IMR-90 (cell line): ENCODE data around the gene PKHD1. TPM values are rescaled to one million over a fixed set of nuclear protein-coding genes. Genes with fewer than 3 reads are reported as not detected.

Experiments
- ATAC-seq: fragments of 200-7000 bp; cut with Tn5 transposase; 2 replicates; pipeline ENCODE4 v1.9.1; 2020; ENCODE audit warnings: low read depth, mild to moderate bottlenecking, moderate library complexity
- BruUV-seq: library from RNA; stranded (reverse); fragments of 400-500 nt; replicated peaks from 2 replicates; lab custom pipeline; 2021; lab: Mats Ljungman, UMichigan
- CTCF ChIA-PET: fragments of 300-600 bp; formaldehyde crosslinking; extraction: SDS; loops from one replicate; lab custom pipeline; 2021; ENCODE audit warnings: antibody characterized with exemption; lab: Yijun Ruan, JAX
- POLR2A ChIA-PET: fragments of 300-600 bp; sonication (Branson Sonifier 250); formaldehyde crosslinking; loops from one replicate; lab custom pipeline; 2022; ENCODE audit warnings: antibody characterized with exemption; ENCODE audit not compliant: unreplicated experiment; lab: Charles Lee
- DNase-seq: peaks from one replicate; pipeline ENCODE4 v3.0.0; 2013
- H2AFZ ChIP-seq: replicated peaks from 2 replicates; pipeline ENCODE3; 2013; ENCODE audit warnings: low read length, mild to moderate bottlenecking; ENCODE audit not compliant: poor library complexity
- H2AK5ac ChIP-seq: 2 replicates; pipeline ENCODE4 v1.6.1; 2013; ENCODE audit warnings: low read depth, low read length, inconsistent platforms
- H2AK9ac ChIP-seq: replicated peaks from 2 replicates; pipeline ENCODE3; 2013; ENCODE audit warnings: mild to moderate bottlenecking, low read depth, low read length, moderate library complexity; ENCODE audit not compliant: poor library complexity
- H2BK120ac ChIP-seq: 2 replicates; pipeline ENCODE4 v1.6.1; 2013; ENCODE audit warnings: low read depth, low read length, inconsistent platforms
- H2BK15ac ChIP-seq: 3 replicates; pipeline ENCODE4 v1.6.1; 2013; ENCODE audit warnings: low read depth, low read length, inconsistent platforms
- H2BK20ac ChIP-seq: 2 replicates; pipeline ENCODE4 v1.6.1; 2013; ENCODE audit warnings: low read depth, mild to moderate bottlenecking, inconsistent platforms, low read length, moderate library complexity
- H2BK5ac ChIP-seq: 2 replicates; pipeline ENCODE4 v1.6.1; 2013; ENCODE audit warnings: mild to moderate bottlenecking, low read depth, low read length, inconsistent platforms; ENCODE audit not compliant: poor library complexity, severe bottlenecking
- H3K14ac ChIP-seq: replicated peaks from 2 replicates; pipeline ENCODE4 v1.6.1; 2013; ENCODE audit warnings: low read depth, low read length, inconsistent platforms
- H3K18ac ChIP-seq: 2 replicates; pipeline ENCODE4 v1.6.1; 2013; ENCODE audit warnings: low read depth, low read length, control low read depth
- H3K23ac ChIP-seq: 2 replicates; pipeline ENCODE4 v1.6.1; 2013; ENCODE audit warnings: low read depth, low read length, inconsistent platforms
- H3K27ac ChIP-seq: 2 replicates; pipeline ENCODE4 v1.5.1; 2013; ENCODE audit warnings: mild to moderate bottlenecking, control low read depth, low read length; ENCODE audit not compliant: insufficient read depth
- H3K27me3 ChIP-seq: 2 replicates; pipeline ENCODE4 v1.6.1; 2013; ENCODE audit warnings: low read length; ENCODE audit not compliant: control insufficient read depth, insufficient read depth
- H3K36me3 ChIP-seq: 2 replicates; pipeline ENCODE4 v1.6.1; 2013; ENCODE audit warnings: low read length, mixed read lengths; ENCODE audit not compliant: control insufficient read depth, insufficient read depth
- H3K4ac ChIP-seq: 2 replicates; pipeline ENCODE4 v1.6.1; 2013; ENCODE audit warnings: low read depth, low read length, inconsistent platforms
- H3K4me1 ChIP-seq: 2 replicates; pipeline ENCODE4 v1.6.1; 2013; ENCODE audit warnings: low read length, mixed read lengths; ENCODE audit not compliant: control insufficient read depth, insufficient read depth
- H3K4me2 ChIP-seq: 2 replicates; pipeline ENCODE4 v1.6.1; 2013; ENCODE audit warnings: low read depth, mild to moderate bottlenecking, control low read depth, low read length, moderate library complexity
- H3K4me3 ChIP-seq: 2 replicates; pipeline ENCODE4 v1.5.1; 2013; ENCODE audit warnings: low read depth, mild to moderate bottlenecking, control low read depth, low read length, moderate library complexity; ENCODE audit not compliant: insufficient read depth
- H3K56ac ChIP-seq: 2 replicates; pipeline ENCODE4 v1.6.1; 2013; ENCODE audit warnings: low read length, inconsistent platforms; ENCODE audit not compliant: insufficient read depth; ENCODE audit errors: extremely low read depth
- H3K79me1 ChIP-seq, 2 experiments: 2 replicates each; pipeline ENCODE4 v1.6.1; 2013; ENCODE audit warnings: low read length in 2 of 2, inconsistent platforms in 1 of 2, low read depth in 1 of 2
- H3K9ac ChIP-seq: 2 replicates; pipeline ENCODE4 v1.6.1; 2013; ENCODE audit warnings: low read depth, low read length, control low read depth
- H3K9me1 ChIP-seq: 2 replicates; pipeline ENCODE4 v1.6.1; 2013; ENCODE audit warnings: low read length, inconsistent platforms; ENCODE audit not compliant: insufficient read depth
- H3K9me3 ChIP-seq: 2 replicates; pipeline ENCODE4 v1.6.1; 2013; ENCODE audit warnings: low read length; ENCODE audit not compliant: control insufficient read depth, insufficient read depth
- H4K20me1 ChIP-seq: 2 replicates; pipeline ENCODE4 v1.6.1; 2013; ENCODE audit warnings: low read length, inconsistent platforms; ENCODE audit not compliant: insufficient read depth
- H4K5ac ChIP-seq: 2 replicates; pipeline ENCODE4 v1.6.1; 2013; ENCODE audit warnings: mild to moderate bottlenecking, low read depth, low read length, control low read depth
- H4K8ac ChIP-seq, 2 experiments: 2 replicates each; pipeline ENCODE4 v1.6.1; 2013; ENCODE audit warnings: low read depth in 2 of 2, low read length in 2 of 2, control low read depth in 1 of 2, inconsistent platforms in 1 of 2
- H4K91ac ChIP-seq: 2 replicates; pipeline ENCODE4 v1.6.1; 2013; ENCODE audit warnings: low read depth, low read length, inconsistent platforms; ENCODE audit not compliant: insufficient read depth
- BHLHE40 ChIP-seq: fragments of 150-350 bp; IDR thresholded peaks from 2 replicates; pipeline ENCODE4 v1.6.1; 2016; ENCODE audit warnings: mild to moderate bottlenecking, low read depth, low read length
- CEBPB ChIP-seq: IDR thresholded peaks from 2 replicates; pipeline ENCODE4 v1.6.1; 2012; ENCODE audit warnings: low read depth, low read length, improper control_type of control experiment
- CHD1 ChIP-seq: IDR thresholded peaks from 2 replicates; pipeline ENCODE4 v1.6.1; 2012; ENCODE audit warnings: low read depth, low read length, improper control_type of control experiment
- FOS ChIP-seq: fragments of 150-350 bp; IDR thresholded peaks from 2 replicates; pipeline ENCODE4 v1.6.1; 2016; ENCODE audit warnings: low read depth, low read length
- MAFK ChIP-seq: IDR thresholded peaks from 2 replicates; pipeline ENCODE4 v1.6.1; 2012; ENCODE audit warnings: low read depth, low read length, improper control_type of control experiment
- MAZ ChIP-seq: IDR thresholded peaks from 2 replicates; pipeline ENCODE4 v1.6.1; 2012; ENCODE audit warnings: low read depth, mild to moderate bottlenecking, low read length, improper control_type of control experiment, moderate library complexity, borderline replicate concordance
- MXI1 ChIP-seq: IDR thresholded peaks from 2 replicates; pipeline ENCODE4 v1.6.1; 2012; ENCODE audit warnings: low read depth, mild to moderate bottlenecking, low read length, moderate library complexity, borderline replicate concordance
- NFE2L2 ChIP-seq: fragments of 150-350 bp; IDR thresholded peaks from 2 replicates; pipeline ENCODE4 v1.6.1; 2016; ENCODE audit warnings: low read depth, mild to moderate bottlenecking, low read length
- POLR2A ChIP-seq: IDR thresholded peaks from 2 replicates; pipeline ENCODE4 v1.6.1; 2012; ENCODE audit warnings: mild to moderate bottlenecking, low read depth, low read length
- RAD21 ChIP-seq: IDR thresholded peaks from 2 replicates; pipeline ENCODE4 v1.6.1; 2012; ENCODE audit warnings: low read length, improper control_type of control experiment
- RCOR1 ChIP-seq: IDR thresholded peaks from 2 replicates; pipeline ENCODE4 v1.6.1; 2012; ENCODE audit warnings: mild to moderate bottlenecking, low read length, improper control_type of control experiment; ENCODE audit not compliant: insufficient replicate concordance
- RFX5 ChIP-seq: IDR thresholded peaks from 2 replicates; pipeline ENCODE4 v1.8.0; 2012; ENCODE audit warnings: low read depth, mild to moderate bottlenecking, low read length, moderate library complexity
- SMC3 ChIP-seq: fragments of 150-350 bp; IDR thresholded peaks from 2 replicates; pipeline ENCODE4 v1.6.1; 2016; ENCODE audit warnings: low read depth, mild to moderate bottlenecking, antibody characterized with exemption, low read length, moderate library complexity
- dilution Hi-C: fragments of 300-500 bp; cut with HindIII; formaldehyde crosslinking; loops from one replicate; pipeline ENCODE4 v1.14.3; 2018; ENCODE audit warnings: low sequenced_read_pairs; ENCODE audit not compliant: unreplicated experiment
- in situ Hi-C: fragments of 300-500 bp; cut with MboI; formaldehyde crosslinking; loops from 3 replicates; pipeline ENCODE4 v1.14.3; 2019; ENCODE audit warnings: low sequenced_read_pairs, inconsistent platforms, mixed read lengths
- intact Hi-C: fragments of 100-400 bp; cut with micrococcal nuclease; formaldehyde crosslinking; loops from 2 replicates; pipeline ENCODE4 v1.10.0; 2022
- polyA plus RNA-seq, 3 experiments: library from polyadenylated mRNA; depleted of rRNA; stranded (reverse); fragments of >200 nt; gene quantifications; 2 replicates each; pipeline ENCODE4 v1.2.3, GENCODE V29; 2012; ENCODE audit warnings: low replicate concordance in 1 of 3
- total RNA-seq: library from RNA; depleted of rRNA; stranded (reverse); fragments of >200 nt; gene quantifications from 2 replicates; pipeline ENCODE4 v1.2.3, GENCODE V29; 2012
- TF ChIP-seq, protein P1 (sequence below): fragments of 150-350 bp; IDR thresholded peaks from 2 replicates; pipeline ENCODE4 v1.6.1; 2016; ENCODE audit warnings: low read depth, mild to moderate bottlenecking, low read length, moderate library complexity, borderline replicate concordance
- TF ChIP-seq, protein P2 (sequence below): conservative IDR thresholded peaks from 2 replicates; pipeline ENCODE4 v1.5.1; 2012; ENCODE audit warnings: mild to moderate bottlenecking, low read depth, low read length, improper control_type of control experiment
- TF ChIP-seq, protein P3 (sequence below): fragments of 150-350 bp; IDR thresholded peaks from 2 replicates; pipeline ENCODE4 v1.6.1; 2017; ENCODE audit warnings: mild to moderate bottlenecking, antibody characterized with exemption, low read length, low read depth

Gene PKHD1
- total and polyA plus RNA-seq, 2 of the 4 experiments (the other 2 are of a cell fraction) = not detected

DNA sequence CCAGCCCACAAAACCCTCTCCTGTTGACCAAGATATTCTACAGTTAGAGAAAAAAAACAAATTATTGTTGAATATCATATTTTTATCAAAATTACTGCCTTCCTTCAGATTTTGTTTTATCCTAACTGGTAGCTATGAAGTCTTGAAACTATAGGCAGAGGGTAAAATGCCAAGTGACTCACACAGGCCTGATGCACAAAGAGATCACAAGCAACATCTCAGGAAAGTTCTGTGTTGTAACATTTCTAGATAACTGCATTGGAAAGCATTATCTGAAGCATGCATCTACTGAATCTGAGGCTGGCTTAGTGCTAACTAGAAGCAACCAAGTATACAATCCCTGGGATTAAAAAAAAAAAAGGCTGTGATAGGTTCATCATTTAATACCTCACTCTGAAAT lies 134.2 kb downstream of the PKHD1 start:
- Histone ChIP-seq H2BK20ac (no peak overlapping the region), H3K9ac (no peak overlapping the region), H4K8ac (no peak overlapping the region), H3K4me2 (no peak overlapping the region), H3K9me3 (no peaks in the 10 kb centered on the region), H4K91ac (no peak overlapping the region), H2AK5ac (no peak overlapping the region), H3K23ac (no peak overlapping the region), H2BK5ac (no peak overlapping the region), H3K56ac (no peak overlapping the region), H3K14ac (no peak overlapping the region), H3K79me1 (no peaks in the 10 kb centered on the region), H3K27ac (no peak overlapping the region), H3K4me3 (no peak overlapping the region), H4K5ac (no peak overlapping the region), H2AK9ac (no peak overlapping the region), H4K20me1 (no peaks in the 10 kb centered on the region), H2AFZ (no peak overlapping the region), H3K36me3 (no peaks in the 10 kb centered on the region), H2BK15ac (no peak overlapping the region), H3K4ac (no peak overlapping the region), H3K27me3 (no peaks in the 10 kb centered on the region), H2BK120ac (no peak overlapping the region), H3K9me1 (no peaks in the 10 kb centered on the region), H3K18ac (no peak overlapping the region), H3K4me1 (no peaks in the 10 kb centered on the region)
- no peak for ATAC-seq
- intact Hi-C loops = no loop called here
- BruUV-seq = no TSS peak
- in situ Hi-C loops = no loop called here
- dilution Hi-C loops = no loop called here
- TF ChIP-seq POLR2A (no peak), MAZ (no peak), CHD1 (no peak), RAD21 (no peak), SMC3 (no peak), RFX5 (no peak), MAFK (no peak), MXI1 (no peak), CEBPB (no peak), NFE2L2 (no peak), RCOR1 (no peak), BHLHE40 (no peak), FOS (no peak)
- TF ChIP-seq, protein P1, sequence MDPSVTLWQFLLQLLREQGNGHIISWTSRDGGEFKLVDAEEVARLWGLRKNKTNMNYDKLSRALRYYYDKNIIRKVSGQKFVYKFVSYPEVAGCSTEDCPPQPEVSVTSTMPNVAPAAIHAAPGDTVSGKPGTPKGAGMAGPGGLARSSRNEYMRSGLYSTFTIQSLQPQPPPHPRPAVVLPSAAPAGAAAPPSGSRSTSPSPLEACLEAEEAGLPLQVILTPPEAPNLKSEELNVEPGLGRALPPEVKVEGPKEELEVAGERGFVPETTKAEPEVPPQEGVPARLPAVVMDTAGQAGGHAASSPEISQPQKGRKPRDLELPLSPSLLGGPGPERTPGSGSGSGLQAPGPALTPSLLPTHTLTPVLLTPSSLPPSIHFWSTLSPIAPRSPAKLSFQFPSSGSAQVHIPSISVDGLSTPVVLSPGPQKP = no peak
- TF ChIP-seq, protein P2, sequence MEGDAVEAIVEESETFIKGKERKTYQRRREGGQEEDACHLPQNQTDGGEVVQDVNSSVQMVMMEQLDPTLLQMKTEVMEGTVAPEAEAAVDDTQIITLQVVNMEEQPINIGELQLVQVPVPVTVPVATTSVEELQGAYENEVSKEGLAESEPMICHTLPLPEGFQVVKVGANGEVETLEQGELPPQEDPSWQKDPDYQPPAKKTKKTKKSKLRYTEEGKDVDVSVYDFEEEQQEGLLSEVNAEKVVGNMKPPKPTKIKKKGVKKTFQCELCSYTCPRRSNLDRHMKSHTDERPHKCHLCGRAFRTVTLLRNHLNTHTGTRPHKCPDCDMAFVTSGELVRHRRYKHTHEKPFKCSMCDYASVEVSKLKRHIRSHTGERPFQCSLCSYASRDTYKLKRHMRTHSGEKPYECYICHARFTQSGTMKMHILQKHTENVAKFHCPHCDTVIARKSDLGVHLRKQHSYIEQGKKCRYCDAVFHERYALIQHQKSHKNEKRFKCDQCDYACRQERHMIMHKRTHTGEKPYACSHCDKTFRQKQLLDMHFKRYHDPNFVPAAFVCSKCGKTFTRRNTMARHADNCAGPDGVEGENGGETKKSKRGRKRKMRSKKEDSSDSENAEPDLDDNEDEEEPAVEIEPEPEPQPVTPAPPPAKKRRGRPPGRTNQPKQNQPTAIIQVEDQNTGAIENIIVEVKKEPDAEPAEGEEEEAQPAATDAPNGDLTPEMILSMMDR = no peak
- TF ChIP-seq, protein P3, sequence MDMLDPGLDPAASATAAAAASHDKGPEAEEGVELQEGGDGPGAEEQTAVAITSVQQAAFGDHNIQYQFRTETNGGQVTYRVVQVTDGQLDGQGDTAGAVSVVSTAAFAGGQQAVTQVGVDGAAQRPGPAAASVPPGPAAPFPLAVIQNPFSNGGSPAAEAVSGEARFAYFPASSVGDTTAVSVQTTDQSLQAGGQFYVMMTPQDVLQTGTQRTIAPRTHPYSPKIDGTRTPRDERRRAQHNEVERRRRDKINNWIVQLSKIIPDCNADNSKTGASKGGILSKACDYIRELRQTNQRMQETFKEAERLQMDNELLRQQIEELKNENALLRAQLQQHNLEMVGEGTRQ = no peak
- ChIA-PET CTCF (interaction anchor here (1.0 kb wide), 1 partner anchor 12 kb away, joined by 4 read pairs; no protein-coding TSS in a partner anchor), POLR2A (no interaction called here)
- no peak for DNase-seq
